HepG2 (cell line): Measurements from ENCODE around the gene ZMIZ1. TPM values are rescaled to one million over a fixed set of nuclear protein-coding genes. Genes with fewer than 3 reads are reported as not detected.

ENCODE experiments used
- FOXC1 ChIP-seq: sonication (generic); formaldehyde crosslinking; IDR thresholded peaks from 2 replicates; pipeline ENCODE4 v1.8.0; 2022; ENCODE audit warnings: mild to moderate bottlenecking, missing genetic modification reagents, borderline replicate concordance
- NAIF1 ChIP-seq: sonication (generic); formaldehyde crosslinking; IDR thresholded peaks from 2 replicates; pipeline ENCODE4 v1.5.0; 2020; ENCODE audit warnings: mild to moderate bottlenecking, missing genetic modification reagents, borderline replicate concordance
- TERF1 ChIP-seq: sonication (generic); formaldehyde crosslinking; IDR thresholded peaks from 2 replicates; pipeline ENCODE4 v1.8.0; 2022; ENCODE audit warnings: mild to moderate bottlenecking, missing genetic modification reagents, moderate library complexity
- ZNF329 ChIP-seq: sonication (generic); formaldehyde crosslinking; IDR thresholded peaks from 2 replicates; pipeline ENCODE4 v1.9.0; 2021; ENCODE audit warnings: low read depth, mild to moderate bottlenecking, missing genetic modification reagents
- polyA plus RNA-seq, 8 experiments: library from polyadenylated mRNA; depleted of rRNA in 3 of 8; stranded (reverse) in 7 of 8; unstranded in 1 of 8; fragments of >200 nt; fragmentation: Illumina TruSeq in 4 of 8; extraction: Trizol in 4 of 8; gene quantifications; 2 replicates each; pipeline versions ENCODE4 v1.2.1 to v1.2.3, GENCODE V29; 2011 to 2016; ENCODE audit warnings: low read depth in 4 of 8, missing spikeins in 1 of 8, mixed read lengths in 1 of 8; ENCODE audit not compliant: insufficient read depth in 1 of 8
- total RNA-seq, 5 experiments: library from RNA; depleted of rRNA; stranded (reverse); fragments of >200 nt; fragmentation: Illumina TruSeq; extraction: Trizol; gene quantifications; 2 replicates each; pipeline ENCODE4 v1.2.3, GENCODE V29; 2016; ENCODE audit warnings: low read depth in 1 of 5
- TF ChIP-seq, protein P1 (sequence below): sonication (generic); formaldehyde crosslinking; IDR thresholded peaks from 2 replicates; pipeline ENCODE4 v1.4.0; 2020; ENCODE audit warnings: missing genetic modification reagents, borderline replicate concordance
- TF ChIP-seq, protein P2 (sequence below), 2 experiments: IDR thresholded peaks; 2 replicates each; pipeline ENCODE4 v1.6.1; 2011 to 2012; ENCODE audit warnings: low read length in 2 of 2, borderline replicate concordance in 1 of 2, low read depth in 1 of 2, mild to moderate bottlenecking in 1 of 2, moderate library complexity in 1 of 2
- TF ChIP-seq, protein P3 (sequence below): IDR thresholded peaks from 2 replicates; pipeline ENCODE4 v1.6.1; 2016; ENCODE audit warnings: low read depth, missing genetic modification reagents, missing compliant biosample characterization

ZMIZ1 gene
- total and polyA plus RNA-seq, 2 of the 13 experiments (the other 11 are each of a cell fraction or from before 2014, with no cell fraction given) = 5.3 to 10.2 TPM

- TF ChIP-seq, protein P1, sequence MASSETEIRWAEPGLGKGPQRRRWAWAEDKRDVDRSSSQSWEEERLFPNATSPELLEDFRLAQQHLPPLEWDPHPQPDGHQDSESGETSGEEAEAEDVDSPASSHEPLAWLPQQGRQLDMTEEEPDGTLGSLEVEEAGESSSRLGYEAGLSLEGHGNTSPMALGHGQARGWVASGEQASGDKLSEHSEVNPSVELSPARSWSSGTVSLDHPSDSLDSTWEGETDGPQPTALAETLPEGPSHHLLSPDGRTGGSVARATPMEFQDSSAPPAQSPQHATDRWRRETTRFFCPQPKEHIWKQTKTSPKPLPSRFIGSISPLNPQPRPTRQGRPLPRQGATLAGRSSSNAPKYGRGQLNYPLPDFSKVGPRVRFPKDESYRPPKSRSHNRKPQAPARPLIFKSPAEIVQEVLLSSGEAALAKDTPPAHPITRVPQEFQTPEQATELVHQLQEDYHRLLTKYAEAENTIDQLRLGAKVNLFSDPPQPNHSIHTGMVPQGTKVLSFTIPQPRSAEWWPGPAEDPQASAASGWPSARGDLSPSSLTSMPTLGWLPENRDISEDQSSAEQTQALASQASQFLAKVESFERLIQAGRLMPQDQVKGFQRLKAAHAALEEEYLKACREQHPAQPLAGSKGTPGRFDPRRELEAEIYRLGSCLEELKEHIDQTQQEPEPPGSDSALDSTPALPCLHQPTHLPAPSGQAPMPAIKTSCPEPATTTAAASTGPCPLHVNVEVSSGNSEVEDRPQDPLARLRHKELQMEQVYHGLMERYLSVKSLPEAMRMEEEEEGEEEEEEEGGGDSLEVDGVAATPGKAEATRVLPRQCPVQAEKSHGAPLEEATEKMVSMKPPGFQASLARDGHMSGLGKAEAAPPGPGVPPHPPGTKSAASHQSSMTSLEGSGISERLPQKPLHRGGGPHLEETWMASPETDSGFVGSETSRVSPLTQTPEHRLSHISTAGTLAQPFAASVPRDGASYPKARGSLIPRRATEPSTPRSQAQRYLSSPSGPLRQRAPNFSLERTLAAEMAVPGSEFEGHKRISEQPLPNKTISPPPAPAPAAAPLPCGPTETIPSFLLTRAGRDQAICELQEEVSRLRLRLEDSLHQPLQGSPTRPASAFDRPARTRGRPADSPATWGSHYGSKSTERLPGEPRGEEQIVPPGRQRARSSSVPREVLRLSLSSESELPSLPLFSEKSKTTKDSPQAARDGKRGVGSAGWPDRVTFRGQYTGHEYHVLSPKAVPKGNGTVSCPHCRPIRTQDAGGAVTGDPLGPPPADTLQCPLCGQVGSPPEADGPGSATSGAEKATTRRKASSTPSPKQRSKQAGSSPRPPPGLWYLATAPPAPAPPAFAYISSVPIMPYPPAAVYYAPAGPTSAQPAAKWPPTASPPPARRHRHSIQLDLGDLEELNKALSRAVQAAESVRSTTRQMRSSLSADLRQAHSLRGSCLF (CRISPR knock-in tag) = no peak
- TF ChIP-seq, protein P2, sequence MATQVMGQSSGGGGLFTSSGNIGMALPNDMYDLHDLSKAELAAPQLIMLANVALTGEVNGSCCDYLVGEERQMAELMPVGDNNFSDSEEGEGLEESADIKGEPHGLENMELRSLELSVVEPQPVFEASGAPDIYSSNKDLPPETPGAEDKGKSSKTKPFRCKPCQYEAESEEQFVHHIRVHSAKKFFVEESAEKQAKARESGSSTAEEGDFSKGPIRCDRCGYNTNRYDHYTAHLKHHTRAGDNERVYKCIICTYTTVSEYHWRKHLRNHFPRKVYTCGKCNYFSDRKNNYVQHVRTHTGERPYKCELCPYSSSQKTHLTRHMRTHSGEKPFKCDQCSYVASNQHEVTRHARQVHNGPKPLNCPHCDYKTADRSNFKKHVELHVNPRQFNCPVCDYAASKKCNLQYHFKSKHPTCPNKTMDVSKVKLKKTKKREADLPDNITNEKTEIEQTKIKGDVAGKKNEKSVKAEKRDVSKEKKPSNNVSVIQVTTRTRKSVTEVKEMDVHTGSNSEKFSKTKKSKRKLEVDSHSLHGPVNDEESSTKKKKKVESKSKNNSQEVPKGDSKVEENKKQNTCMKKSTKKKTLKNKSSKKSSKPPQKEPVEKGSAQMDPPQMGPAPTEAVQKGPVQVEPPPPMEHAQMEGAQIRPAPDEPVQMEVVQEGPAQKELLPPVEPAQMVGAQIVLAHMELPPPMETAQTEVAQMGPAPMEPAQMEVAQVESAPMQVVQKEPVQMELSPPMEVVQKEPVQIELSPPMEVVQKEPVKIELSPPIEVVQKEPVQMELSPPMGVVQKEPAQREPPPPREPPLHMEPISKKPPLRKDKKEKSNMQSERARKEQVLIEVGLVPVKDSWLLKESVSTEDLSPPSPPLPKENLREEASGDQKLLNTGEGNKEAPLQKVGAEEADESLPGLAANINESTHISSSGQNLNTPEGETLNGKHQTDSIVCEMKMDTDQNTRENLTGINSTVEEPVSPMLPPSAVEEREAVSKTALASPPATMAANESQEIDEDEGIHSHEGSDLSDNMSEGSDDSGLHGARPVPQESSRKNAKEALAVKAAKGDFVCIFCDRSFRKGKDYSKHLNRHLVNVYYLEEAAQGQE (IDR thresholded peaks at IDR 0.05; ENCODE audit: borderline replicate concordance in 1 of 2, low read depth in 1 of 2, low read length in 2 of 2) = no peak
- no peak for TF ChIP-seq TERF1 (CRISPR knock-in tag)
- no peak for TF ChIP-seq NAIF1 (CRISPR knock-in tag)
- TF ChIP-seq, protein P3, sequence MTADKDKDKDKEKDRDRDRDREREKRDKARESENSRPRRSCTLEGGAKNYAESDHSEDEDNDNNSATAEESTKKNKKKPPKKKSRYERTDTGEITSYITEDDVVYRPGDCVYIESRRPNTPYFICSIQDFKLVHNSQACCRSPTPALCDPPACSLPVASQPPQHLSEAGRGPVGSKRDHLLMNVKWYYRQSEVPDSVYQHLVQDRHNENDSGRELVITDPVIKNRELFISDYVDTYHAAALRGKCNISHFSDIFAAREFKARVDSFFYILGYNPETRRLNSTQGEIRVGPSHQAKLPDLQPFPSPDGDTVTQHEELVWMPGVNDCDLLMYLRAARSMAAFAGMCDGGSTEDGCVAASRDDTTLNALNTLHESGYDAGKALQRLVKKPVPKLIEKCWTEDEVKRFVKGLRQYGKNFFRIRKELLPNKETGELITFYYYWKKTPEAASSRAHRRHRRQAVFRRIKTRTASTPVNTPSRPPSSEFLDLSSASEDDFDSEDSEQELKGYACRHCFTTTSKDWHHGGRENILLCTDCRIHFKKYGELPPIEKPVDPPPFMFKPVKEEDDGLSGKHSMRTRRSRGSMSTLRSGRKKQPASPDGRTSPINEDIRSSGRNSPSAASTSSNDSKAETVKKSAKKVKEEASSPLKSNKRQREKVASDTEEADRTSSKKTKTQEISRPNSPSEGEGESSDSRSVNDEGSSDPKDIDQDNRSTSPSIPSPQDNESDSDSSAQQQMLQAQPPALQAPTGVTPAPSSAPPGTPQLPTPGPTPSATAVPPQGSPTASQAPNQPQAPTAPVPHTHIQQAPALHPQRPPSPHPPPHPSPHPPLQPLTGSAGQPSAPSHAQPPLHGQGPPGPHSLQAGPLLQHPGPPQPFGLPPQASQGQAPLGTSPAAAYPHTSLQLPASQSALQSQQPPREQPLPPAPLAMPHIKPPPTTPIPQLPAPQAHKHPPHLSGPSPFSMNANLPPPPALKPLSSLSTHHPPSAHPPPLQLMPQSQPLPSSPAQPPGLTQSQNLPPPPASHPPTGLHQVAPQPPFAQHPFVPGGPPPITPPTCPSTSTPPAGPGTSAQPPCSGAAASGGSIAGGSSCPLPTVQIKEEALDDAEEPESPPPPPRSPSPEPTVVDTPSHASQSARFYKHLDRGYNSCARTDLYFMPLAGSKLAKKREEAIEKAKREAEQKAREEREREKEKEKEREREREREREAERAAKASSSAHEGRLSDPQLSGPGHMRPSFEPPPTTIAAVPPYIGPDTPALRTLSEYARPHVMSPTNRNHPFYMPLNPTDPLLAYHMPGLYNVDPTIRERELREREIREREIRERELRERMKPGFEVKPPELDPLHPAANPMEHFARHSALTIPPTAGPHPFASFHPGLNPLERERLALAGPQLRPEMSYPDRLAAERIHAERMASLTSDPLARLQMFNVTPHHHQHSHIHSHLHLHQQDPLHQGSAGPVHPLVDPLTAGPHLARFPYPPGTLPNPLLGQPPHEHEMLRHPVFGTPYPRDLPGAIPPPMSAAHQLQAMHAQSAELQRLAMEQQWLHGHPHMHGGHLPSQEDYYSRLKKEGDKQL (CRISPR knock-in tag) = no peak
- TF ChIP-seq FOXC1 (CRISPR knock-in tag) = no peak
- TF ChIP-seq ZNF329 = no peak
Measured at GRCh38 chr10:79127151-79127961, 58.6 kb downstream of the ZMIZ1 start (continued).
